Thoracic aorta (tissue), 2 donors: Measurements from ENCODE around the gene YWHAG. TPM values are rescaled to one million over a fixed set of nuclear protein-coding genes. Genes with fewer than 3 reads are reported as not detected.

Source experiments
- ATAC-seq: fragments of 150-250 bp; one replicate; pipeline ENCODE4 v1.8.0; 2017; ENCODE audit warnings: low read depth; ENCODE audit not compliant: insufficient number of reproducible peaks, low FRiP score
- DNase-seq: peaks from one replicate; pipeline ENCODE4 v3.0.0-alpha.2; 2020; ENCODE audit warnings: low spot score
- H3K27ac ChIP-seq, 2 donors: fragments of 200-600 bp; sonication (generic); 1 replicate in 1 of 2; 2 replicates in 1 of 2; pipeline ENCODE4 v1.5.1; 2016; ENCODE audit warnings: mild to moderate bottlenecking in 2 of 2, moderate library complexity in 2 of 2
- H3K27me3 ChIP-seq: fragments of 200-600 bp; sonication (generic); replicated peaks from 2 replicates; pipeline ENCODE4 v1.6.0; 2016; ENCODE audit warnings: mild to moderate bottlenecking; ENCODE audit not compliant: insufficient read depth
- H3K36me3 ChIP-seq: fragments of 200-600 bp; sonication (generic); one replicate; pipeline ENCODE4 v1.5.1; 2016
- H3K4me1 ChIP-seq, 2 donors: fragments of 200-600 bp; sonication (generic); 1 replicate in 1 of 2; 2 replicates in 1 of 2; pipeline versions ENCODE4 v1.5.1 to v1.6.0; 2016; ENCODE audit warnings: low read depth in 2 of 2, mild to moderate bottlenecking in 1 of 2; ENCODE audit not compliant: control insufficient read depth in 1 of 2
- H3K4me3 ChIP-seq: fragments of 200-600 bp; sonication (generic); 2 replicates; pipeline ENCODE4 v1.5.1; 2016; ENCODE audit warnings: mild to moderate bottlenecking
- H3K9me3 ChIP-seq: fragments of 200-600 bp; sonication (generic); 2 replicates; pipeline ENCODE4 v1.5.1; 2016
- total RNA-seq, 2 donors: library from RNA; depleted of rRNA; stranded (reverse); fragments of >200 nt; gene quantifications; one replicate each; pipeline versions ENCODE4 v1.1.0 to v1.2.3, GENCODE V29; 2016
- TF ChIP-seq, protein P1 (sequence below): fragments of 200-600 bp; sonication (generic); IDR thresholded peaks from one replicate; pipeline ENCODE4 v1.5.1; 2019; ENCODE audit warnings: antibody characterized with exemption

YWHAG gene
- total RNA-seq, 2 donors from 2014 or later = 63.2 to 129 TPM

DNA sequence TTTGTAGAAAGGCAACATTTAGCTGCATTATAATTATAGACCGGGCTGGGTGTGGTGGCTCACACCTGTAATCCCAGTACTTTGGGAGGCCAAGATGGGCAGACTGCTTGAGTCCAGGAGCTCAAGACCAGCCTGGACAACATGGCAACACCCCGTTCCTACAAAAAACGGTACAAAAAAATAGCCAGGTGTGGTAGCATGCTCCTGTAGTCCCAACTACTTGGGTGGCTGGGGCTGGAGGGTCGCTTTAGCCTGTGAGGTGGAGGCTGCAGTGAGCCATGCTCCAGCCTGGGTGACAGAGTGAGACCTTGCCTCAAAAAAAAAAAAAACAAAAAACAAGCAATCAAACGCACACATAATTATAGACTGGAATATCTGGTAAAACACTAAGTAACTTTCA, 5.0 kb downstream of the YWHAG start:
- Histone ChIP-seq H3K36me3 (no peaks in the 10 kb centered on the region), H3K27ac (no peak overlapping the region), H3K9me3 (no peaks in the 10 kb centered on the region), H3K4me3 (no peak overlapping the region), H3K27me3 (no peaks in the 10 kb centered on the region), H3K4me1 (peaks cover 30 to 57% of the 10 kb centered on the region in 2 donors)
- TF ChIP-seq, protein P1, sequence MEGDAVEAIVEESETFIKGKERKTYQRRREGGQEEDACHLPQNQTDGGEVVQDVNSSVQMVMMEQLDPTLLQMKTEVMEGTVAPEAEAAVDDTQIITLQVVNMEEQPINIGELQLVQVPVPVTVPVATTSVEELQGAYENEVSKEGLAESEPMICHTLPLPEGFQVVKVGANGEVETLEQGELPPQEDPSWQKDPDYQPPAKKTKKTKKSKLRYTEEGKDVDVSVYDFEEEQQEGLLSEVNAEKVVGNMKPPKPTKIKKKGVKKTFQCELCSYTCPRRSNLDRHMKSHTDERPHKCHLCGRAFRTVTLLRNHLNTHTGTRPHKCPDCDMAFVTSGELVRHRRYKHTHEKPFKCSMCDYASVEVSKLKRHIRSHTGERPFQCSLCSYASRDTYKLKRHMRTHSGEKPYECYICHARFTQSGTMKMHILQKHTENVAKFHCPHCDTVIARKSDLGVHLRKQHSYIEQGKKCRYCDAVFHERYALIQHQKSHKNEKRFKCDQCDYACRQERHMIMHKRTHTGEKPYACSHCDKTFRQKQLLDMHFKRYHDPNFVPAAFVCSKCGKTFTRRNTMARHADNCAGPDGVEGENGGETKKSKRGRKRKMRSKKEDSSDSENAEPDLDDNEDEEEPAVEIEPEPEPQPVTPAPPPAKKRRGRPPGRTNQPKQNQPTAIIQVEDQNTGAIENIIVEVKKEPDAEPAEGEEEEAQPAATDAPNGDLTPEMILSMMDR = no peak
- no peak for DNase-seq
- ATAC-seq = no peak

DNA sequence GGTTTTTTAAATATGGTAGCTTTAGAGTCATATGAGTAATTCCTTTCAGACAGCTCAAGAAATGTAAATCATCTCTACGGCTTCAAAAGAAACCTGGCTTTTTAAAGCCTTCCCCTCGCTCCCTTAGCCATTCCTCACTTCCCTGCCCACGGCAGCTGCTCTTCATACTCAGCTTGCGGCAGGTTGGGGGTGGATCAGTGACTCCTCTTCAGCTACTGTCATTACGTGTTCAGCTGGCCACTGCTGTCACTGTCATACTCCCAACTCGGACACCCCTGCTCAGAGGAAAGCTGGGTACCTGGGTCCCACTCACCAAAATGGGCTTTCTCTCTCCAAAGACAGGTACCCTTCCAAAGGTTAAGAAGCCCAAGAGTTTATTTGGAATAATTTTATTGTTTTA, 6.6 kb downstream of the YWHAG start:
- Histone ChIP-seq H3K4me3 (no peak overlapping the region), H3K9me3 (no peaks in the 10 kb centered on the region), H3K4me1 (peaks cover 27 to 54% of the 10 kb centered on the region in 2 donors), H3K27me3 (no peaks in the 10 kb centered on the region), H3K36me3 (peaks cover 1% of the 10 kb centered on the region), H3K27ac (no peak overlapping the region)
- DNase-seq (no peak), ATAC-seq (no peak)
- TF ChIP-seq, protein P1 = no peak

DNA sequence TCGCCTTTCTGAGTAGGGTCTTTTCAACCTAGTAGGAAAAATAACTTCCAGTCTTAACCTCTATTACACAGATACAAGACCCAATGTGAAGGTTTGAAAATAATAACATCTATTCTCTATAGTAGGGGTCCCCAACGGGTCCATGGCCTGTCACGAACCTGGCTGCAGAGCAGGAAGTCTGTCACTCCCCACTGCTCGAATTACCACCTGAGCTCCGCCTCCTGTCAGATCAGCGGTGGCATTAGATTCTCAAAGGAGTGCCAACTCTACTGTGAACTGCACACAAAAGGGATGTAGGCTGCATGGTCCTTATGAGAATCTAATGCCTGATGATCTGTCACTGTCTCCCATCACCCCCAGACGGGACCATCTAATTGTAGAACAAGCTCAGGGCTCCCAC, 7.4 kb downstream of the YWHAG start:
- H3K4me3 ChIP-seq = no peak overlapping the region
- H3K4me1 ChIP-seq = peaks cover 22 to 51% of the 10 kb centered on the region in 2 donors
- no peaks in the 10 kb centered on the region for H3K27me3 ChIP-seq
- H3K9me3 ChIP-seq = no peaks in the 10 kb centered on the region
- ATAC-seq (no peak), DNase-seq (no peak)
- no peak overlapping the region for H3K27ac ChIP-seq
- peaks cover 9% of the 10 kb centered on the region for H3K36me3 ChIP-seq
- TF ChIP-seq, protein P1 = no peak

DNA sequence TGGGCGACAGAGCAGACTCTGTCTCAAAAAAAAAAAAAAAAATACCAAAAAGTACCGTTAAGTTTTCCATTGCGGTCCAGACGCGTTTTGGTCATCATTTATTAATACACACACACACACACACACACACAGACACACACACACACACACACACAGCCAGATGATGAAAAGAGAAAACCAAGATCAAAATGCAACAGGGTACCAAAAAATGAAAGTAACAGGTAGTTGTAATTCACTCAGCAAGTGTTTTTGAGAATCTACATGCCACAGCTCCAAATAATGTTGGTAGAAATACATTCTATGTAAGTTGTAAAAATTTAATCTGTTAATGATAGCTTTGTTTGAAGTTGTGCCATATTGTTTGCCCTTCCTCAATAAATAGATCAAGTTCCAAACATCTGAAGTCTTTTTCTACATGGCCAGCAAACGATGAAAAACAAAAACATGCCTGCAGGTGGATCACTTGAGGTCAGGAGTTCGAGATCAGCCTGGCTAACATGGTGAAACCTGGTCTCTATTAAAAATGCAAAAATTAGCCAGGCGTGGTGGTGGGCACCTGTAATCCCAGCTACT, 9.4 kb downstream of the YWHAG start:
- Histone ChIP-seq H3K4me1 (peaks cover 12 to 35% of the 10 kb centered on the region in 2 donors), H3K27me3 (no peaks in the 10 kb centered on the region), H3K9me3 (no peaks in the 10 kb centered on the region), H3K27ac (no peak overlapping the region), H3K4me3 (no peak overlapping the region), H3K36me3 (peaks cover 16% of the 10 kb centered on the region)
- DNase-seq = no peak
- ATAC-seq = no peak
- TF ChIP-seq, protein P1 = no peak

DNA sequence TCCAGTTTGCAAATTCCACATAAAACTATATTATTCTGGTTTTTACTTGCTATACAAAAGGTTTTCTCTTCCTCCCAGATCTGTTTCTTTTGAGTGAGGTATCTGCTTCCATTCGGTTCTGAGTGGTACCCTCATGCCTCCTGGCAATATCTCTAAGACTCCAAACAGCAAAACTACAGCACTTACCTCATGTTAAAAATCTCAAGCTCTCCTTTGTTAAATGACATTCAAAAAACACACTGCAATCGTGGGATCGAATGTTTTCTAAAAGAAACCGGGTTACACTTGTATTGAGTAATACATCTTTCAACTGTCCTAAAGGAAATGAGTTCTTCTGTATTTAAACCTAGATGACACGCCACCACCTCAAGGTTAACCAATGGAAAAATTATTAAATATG, 11.1 kb downstream of the YWHAG start:
- Histone ChIP-seq H3K4me3 (no peak overlapping the region), H3K36me3 (peaks cover 23% of the 10 kb centered on the region), H3K9me3 (no peaks in the 10 kb centered on the region), H3K27me3 (no peaks in the 10 kb centered on the region), H3K27ac (no peak overlapping the region), H3K4me1 (peaks cover 12 to 22% of the 10 kb centered on the region in 2 donors)
- TF ChIP-seq, protein P1 = no peak
- DNase-seq (no peak), ATAC-seq (no peak)
